Epithelial cell of proximal tubule (primary cell): Measurements from ENCODE around the gene PCDHB16. TPM values are rescaled to one million over a fixed set of nuclear protein-coding genes. Genes with fewer than 3 reads are reported as not detected.
"Not testable (repeated sequence)": the region's sequence is repeated elsewhere in the genome, so short reads cannot be mapped to it uniquely, and the experiment has no call there.

Experiments used
- DNase-seq: peaks from one replicate; pipeline ENCODE4 v3.0.0-alpha.2; 2011; ENCODE audit warnings: low read depth
- H3K4me3 ChIP-seq: 2 replicates; pipeline ENCODE4 v1.5.1; 2011; ENCODE audit warnings: low read depth, mild to moderate bottlenecking, low read length
- CTCF ChIP-seq: conservative IDR thresholded peaks from 2 replicates; pipeline ENCODE4 v1.5.1; 2012; ENCODE audit warnings: low read depth, mild to moderate bottlenecking, low read length
- total RNA-seq: library from RNA; depleted of rRNA; stranded (reverse); fragments of >200 nt; gene quantifications from 2 replicates; pipeline ENCODE4 v1.2.3, GENCODE V29; 2015

The PCDHB16 gene
- under 0.01 and 0.07 TPM in 2 replicates for total RNA-seq

- TF ChIP-seq CTCF = peak; percentile 39
- no peak for DNase-seq
- peak within 1 kb of the TSS; percentile 22 for H3K4me3 ChIP-seq
Observed at GRCh38 chr5:141182248-141182647, at the start of gene PCDHB16. Gene PCDHB16 (plus strand): TSS chr5:141182387. CDS start chr5:141182560, 173 bp downstream.

- TF ChIP-seq CTCF = peak; percentile 40
- peak within 1 kb of the TSS; percentile 40 for H3K4me3 ChIP-seq
- DNase-seq = no peak
Observed at GRCh38 chr5:141135030-141135717, 47.0 kb upstream of the PCDHB16 start, which contains the start of gene PCDHB5. Gene PCDHB5 (plus strand): TSS chr5:141135206. CDS start chr5:141135435, 229 bp downstream.

GRCh38 chr5:141135718-141136266 is 46.4 kb upstream of the PCDHB16 start:
- TF ChIP-seq CTCF = no peak
- DNase-seq = no peak
- H3K4me3 ChIP-seq = peak overlapping the region; percentile 40

- H3K4me3 ChIP-seq, DNase-seq: not testable (repeated sequence)
Observed at GRCh38 chr5:141137346-141137745, 44.8 kb upstream of the PCDHB16 start.

GRCh38 chr5:141149812-141150211 is 32.4 kb upstream of the PCDHB16 start, which contains the start of gene PCDHB6:
Gene PCDHB6 (plus strand): TSS chr5:141150057. CDS start chr5:141150258, 201 bp downstream.
- DNase-seq = no peak
- peak; percentile 19 for TF ChIP-seq CTCF
- H3K4me3 ChIP-seq = peak within 1 kb of the TSS; percentile 5

GRCh38 chr5:141150224-141150992 is 31.8 kb upstream of the PCDHB16 start:
- no peak for DNase-seq

More at GRCh38 chr5:141150224-141150992, 31.8 kb upstream of the PCDHB16 start:
- H3K4me3 ChIP-seq = peak overlapping the region; percentile 5
- TF ChIP-seq CTCF = no peak
